ENCODE data around the gene TALDO1. TPM values are rescaled to one million over a fixed set of nuclear protein-coding genes. Genes with fewer than 3 reads are reported as not detected.

The TALDO1 gene
- total and polyA plus RNA-seq, 2 experiments from 2014 or later = 353 to 402 TPM

GRCh38 chr11:714436-714835 lies 32.8 kb upstream of the TALDO1 start:
- ATAC-seq (no peak), DNase-seq (ENCODE audit: low spot score) (no peak)
- H3K9me2 ChIP-seq (ENCODE audit: insufficient read depth) = no peaks in the 10 kb centered on the region
- TF ChIP-seq EZH2phosphoT487 (IDR thresholded peaks at IDR 0.05; ENCODE audit: unreplicated experiment) (no peak), ETS1 (IDR thresholded peaks at IDR 0.05) (no peak), ZNF114 (CRISPR knock-in tag; IDR thresholded peaks at IDR 0.05) (no peak), EZH2 (IDR thresholded peaks at IDR 0.05; ENCODE audit: low read depth, unreplicated experiment) (no peak), ZNF331 (CRISPR knock-in tag; IDR thresholded peaks at IDR 0.05; ENCODE audit: low read depth) (no peak), ZNF462 (CRISPR knock-in tag; IDR thresholded peaks at IDR 0.05) (no peak), NANOG (IDR thresholded peaks at IDR 0.05; ENCODE audit: borderline replicate concordance) (no peak), CREB1 (CRISPR knock-in tag; IDR thresholded peaks at IDR 0.05; ENCODE audit: low read depth) (no peak), STAT1 (IDR thresholded peaks at IDR 0.05; ENCODE audit: unreplicated experiment) (no peak), JUNB (IDR thresholded peaks at IDR 0.05; ENCODE audit: unreplicated experiment) (no peak), REST (IDR thresholded peaks at IDR 0.05; ENCODE audit: unreplicated experiment) (no peak), POLR2AphosphoS5 (IDR thresholded peaks at IDR 0.05; ENCODE audit: low read depth) (no peak), CTCF (conservative IDR thresholded peaks at IDR 0.05; ENCODE audit: low read depth in 2 of 2) (no peak)
- H3K4me1 ChIP-seq (ENCODE audit: insufficient read depth) = peaks cover 6% of the 10 kb centered on the region
- peaks cover 6% of the 10 kb centered on the region for H3K27me3 Mint-ChIP-seq (ENCODE audit: insufficient read depth, low read depth, poor library complexity)
- no peaks in the 10 kb centered on the region; the same call in 2 of the 3 replicates for H3K36me3 Mint-ChIP-seq (ENCODE audit: low read depth)
- 0 out of 2 replicates have a peak, but pooled peaks cover 4% of the 10 kb centered on the region for H3F3A ChIP-seq (replicated peaks; ENCODE audit: low read depth)
- H3K9me3 Mint-ChIP-seq = peaks cover 7% of the 10 kb centered on the region; the same call in 2 of the 3 replicates
- peaks cover 14% of the 10 kb centered on the region for H3K4me1 Mint-ChIP-seq
- H2AFZ ChIP-seq = no peak overlapping the region
- H3K27ac ChIP-seq (ENCODE audit: low read depth) = no peak overlapping the region
- no peaks in the 10 kb centered on the region for H3K79me2 ChIP-seq (replicated peaks; ENCODE audit: insufficient read depth)
- H3K36me3 ChIP-seq (ENCODE audit: insufficient read depth) = no peaks in the 10 kb centered on the region
- H3K27ac Mint-ChIP-seq = no peak overlapping the region
- H3K4me3 ChIP-seq = no peak overlapping the region
- H3K27me3 ChIP-seq (ENCODE audit: insufficient read depth) = no peaks in the 10 kb centered on the region
- no peak overlapping the region for H3K4me2 ChIP-seq
- H3K4me3 Mint-ChIP-seq = no peak overlapping the region
- H4K20me1 ChIP-seq (replicated peaks; ENCODE audit: insufficient read depth) = no peaks in the 10 kb centered on the region
